GM18907 (cell line): Measurements from ENCODE around the gene RGS6.

ENCODE experiments used
- ATAC-seq: cut with Tn5 transposase; IDR thresholded peaks from one replicate; pipeline ENCODE4 v1.9.1; 2021; ENCODE audit warnings: mild to moderate bottlenecking, moderate library complexity; ENCODE audit not compliant: unreplicated experiment

Gene RGS6

DNA sequence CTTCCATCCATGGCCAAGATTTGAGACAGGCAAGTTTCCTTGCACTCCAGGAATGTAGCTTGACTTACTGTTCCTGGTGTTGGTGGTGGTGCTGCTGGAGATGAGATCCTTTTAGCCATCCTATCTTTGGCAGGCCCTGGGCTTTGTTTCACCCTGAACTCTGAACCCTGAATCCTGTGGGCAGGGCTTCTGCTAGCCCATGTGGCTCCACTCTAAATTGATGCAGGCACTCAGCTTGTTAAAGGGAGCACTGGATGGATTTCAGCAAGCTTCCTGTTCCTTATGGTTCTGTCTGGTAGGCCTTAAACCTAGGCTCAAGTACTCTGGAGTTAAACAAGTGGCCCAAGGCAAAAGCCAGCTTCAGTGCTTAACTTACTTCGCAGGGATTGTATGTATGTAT, 138.2 kb downstream of the RGS6 start:
- no peak for ATAC-seq

DNA sequence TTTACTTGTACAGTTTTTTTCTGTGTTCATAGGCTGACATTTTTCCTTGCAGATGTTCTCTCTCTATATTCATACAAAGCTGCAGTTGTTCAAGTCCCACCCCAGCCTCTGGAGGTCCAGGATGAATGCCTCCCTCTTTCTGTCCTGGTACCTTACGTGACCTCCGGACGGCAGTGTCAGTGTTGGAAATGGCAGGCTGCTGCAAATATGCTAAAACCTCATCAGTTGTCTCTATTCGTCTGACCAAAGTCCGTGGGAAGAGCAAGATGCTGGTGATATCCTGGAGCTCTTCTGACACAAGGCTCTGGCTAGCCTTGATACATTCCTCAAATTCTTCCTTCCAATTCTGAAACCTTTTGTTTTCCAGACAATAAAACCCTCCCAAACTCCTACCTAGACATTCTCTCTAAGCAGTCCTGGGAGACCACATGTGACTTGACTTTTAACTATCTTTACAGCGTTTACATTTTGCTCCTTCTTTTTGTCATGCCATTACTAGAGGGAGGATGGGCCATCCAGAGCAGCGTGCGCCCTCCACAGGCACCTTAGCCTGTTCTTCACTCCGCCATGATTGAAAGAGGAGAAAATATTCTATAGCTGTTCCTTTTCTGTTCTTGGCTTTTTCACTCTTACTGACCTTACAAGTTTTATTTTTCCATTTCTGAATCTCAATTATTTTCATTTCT, 143.6 kb downstream of the RGS6 start:
- no peak for ATAC-seq

DNA sequence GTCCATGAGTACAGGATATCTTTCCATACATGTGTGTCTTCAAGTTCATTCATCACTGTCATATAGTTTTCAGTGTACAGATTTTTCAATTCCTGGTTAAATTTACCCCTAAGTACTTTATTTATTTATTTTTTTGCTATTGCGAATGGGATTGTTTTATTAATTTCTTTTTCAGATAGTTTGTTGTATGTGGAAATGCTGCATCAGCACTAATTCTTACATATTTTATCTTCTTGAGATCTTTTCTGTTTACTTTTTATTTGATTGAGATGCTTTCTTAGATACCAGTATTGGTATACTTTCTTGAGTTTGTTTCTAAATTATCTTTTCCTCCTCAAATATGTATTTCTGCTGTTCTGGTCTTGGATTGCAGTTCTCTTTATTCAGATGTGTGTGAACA, 148.9 kb downstream of the RGS6 start:
- ATAC-seq, result no peak

DNA sequence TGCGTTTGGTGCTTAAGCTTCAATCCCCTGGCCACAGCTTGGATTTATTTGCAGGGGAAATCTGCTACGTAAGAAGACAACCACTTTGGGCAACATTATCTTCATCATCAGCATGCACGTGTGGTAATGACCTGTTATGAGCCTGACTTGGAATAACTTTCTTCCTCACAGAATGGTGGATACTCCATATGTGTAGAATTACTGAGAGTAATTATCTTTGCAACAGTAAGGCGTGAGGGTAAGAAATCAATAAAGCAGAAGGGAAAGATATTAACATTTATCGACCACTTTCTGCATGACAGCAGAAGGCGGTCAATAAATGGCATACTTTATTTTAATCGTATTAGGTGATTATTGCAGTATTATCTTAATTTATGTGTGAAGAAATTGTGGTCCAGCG, 152.7 kb downstream of the RGS6 start:
- no peak for ATAC-seq

DNA sequence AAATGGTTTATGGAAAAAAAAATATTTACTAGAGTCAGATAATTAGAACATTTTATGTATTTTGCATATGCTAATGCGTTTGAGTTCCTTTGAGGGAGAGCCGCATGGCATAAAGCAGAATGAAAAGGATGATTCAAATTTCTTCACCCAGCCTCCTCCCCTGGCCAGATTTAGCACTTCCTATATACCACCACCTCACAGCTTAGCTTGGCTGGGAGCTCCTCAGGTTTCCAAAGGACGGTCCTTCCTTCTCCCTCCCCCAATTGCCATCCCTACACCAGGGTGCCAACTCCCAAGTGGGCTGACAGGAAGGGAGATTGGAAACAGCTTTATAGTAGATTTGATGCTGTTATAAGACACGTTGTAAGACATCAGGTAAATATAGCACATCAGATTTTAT, 157.4 kb downstream of the RGS6 start:
- ATAC-seq, result no peak

DNA sequence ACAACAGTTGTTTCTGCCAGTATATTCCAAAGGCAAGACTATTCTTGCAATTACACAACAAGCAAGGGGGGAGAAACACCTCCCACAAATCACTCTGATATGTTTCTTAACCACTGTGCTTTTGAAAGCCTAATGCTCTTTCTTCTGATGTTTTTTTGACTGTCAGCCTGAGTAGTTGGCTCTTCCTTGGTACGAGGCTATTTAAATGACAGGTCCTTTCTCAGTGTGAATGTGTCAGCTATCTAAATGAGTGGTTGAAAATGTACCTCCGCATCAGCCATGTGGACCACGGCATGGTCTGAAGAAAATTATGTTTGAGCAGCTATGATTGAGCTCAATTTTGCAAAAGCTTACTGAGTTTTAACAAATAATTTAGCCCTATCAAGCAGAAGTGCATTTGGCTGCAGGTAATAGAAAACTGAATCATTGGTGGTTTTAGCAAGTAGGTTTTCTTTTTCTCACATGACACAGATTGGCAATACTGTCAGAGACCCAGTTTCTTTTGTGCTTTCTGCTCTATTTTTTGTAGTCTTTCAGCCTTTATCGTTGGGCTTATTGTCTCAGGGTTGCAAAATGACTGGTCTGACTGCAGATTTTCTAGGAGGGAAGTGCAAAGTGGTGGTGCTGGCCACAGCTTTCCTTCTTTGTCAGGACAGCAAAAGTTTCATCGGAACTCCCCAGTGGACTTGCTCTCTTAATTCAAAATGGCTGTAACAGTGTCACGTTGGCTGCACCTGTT, 162.8 kb downstream of the RGS6 start:
- no peak for ATAC-seq

DNA sequence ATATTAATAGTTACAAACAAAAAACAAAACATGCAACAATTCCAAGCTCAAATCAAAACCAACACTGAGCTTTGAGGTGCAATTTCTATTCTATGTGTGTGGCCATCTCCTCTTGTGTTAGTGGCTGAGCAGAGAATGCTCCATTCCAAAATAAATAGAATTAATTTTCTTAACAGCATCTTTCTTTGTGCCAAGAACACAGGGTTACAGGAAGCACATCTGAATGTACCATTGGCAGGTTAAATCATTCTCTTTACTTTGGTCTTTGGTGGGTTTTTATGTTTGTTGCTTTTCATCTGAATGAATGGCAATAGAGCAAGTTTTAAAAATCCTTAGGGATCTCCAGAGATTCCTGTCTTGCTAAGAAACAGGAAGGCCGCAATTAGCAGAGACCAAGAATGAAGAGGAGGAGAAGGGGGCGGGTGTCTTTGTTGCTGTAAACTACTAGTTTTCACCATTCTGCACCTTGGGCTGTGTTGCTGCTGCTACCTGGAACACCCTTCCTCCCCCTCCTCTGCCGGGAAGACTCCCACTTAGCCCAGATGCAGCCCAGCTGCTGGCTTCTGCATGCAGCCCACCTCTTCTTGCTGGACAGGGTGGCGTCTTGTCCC, 165.0 kb downstream of the RGS6 start:
- ATAC-seq, result no peak

DNA sequence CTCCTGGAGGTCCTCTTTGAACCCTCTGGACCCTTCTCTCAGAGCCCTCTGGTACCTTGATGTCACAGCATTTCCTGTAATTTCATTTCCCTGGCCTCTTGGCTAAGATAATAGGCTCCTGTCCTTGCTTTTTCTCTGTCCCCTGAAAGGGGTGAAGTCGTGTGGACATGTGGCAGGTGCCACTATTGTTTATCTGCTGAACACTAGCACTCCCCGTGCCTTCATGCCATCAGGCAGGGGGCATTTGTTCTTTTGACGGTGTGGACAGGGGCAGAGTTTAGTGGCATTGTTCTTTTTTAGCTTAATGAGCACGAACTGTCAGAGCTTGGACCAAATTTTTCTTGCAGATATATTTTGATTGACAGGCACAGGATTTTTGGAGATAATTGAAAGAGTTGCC, 166.0 kb downstream of the RGS6 start:
- no peak for ATAC-seq

DNA sequence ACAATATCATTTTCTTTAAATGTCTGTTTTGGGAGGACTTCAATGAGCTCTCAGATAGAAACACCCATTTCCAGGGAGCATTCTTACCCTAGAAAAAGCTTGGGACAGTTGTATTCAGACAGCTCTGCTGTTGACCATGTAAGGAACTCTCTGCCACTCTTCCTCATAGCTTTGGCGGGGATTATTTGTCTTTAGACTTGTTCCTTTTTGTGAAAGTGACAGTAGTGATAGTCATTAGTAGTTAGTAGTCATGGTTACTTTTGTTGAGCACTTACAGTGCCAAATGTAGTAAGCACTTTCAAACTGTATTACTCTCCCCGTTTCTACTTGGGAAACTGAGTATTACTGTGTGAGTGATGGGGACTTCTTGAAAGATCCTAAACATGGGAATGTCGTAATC, 167.3 kb downstream of the RGS6 start:
- ATAC-seq, result no peak

DNA sequence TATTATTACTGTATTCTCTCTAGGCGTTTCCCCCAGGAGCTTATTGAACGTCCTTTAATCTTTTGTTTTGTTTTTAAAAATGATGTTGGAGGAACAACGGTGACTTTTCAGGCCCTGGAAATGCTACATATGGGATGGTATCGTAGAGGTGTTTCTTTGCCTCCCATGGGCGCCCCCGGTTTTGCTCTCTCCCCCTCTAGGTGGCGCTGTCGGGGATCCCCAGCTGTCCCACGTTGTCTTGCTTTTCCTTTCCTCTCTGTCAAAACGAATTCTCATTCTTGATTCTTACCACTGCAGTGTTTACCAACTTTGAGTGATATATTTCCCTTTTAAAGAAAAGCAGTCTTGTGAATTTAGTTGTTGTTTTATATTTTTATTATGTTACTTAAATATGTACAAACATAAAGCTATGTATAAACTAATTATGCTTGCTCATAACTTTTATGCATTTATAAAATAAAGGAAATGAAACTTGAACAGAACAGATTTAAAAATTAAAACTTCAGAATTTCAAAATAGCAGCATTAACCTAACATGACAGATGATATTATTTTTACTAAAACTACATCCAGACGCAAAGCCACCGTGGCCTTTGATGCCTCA, 171.9 kb downstream of the RGS6 start:
- no peak for ATAC-seq

DNA sequence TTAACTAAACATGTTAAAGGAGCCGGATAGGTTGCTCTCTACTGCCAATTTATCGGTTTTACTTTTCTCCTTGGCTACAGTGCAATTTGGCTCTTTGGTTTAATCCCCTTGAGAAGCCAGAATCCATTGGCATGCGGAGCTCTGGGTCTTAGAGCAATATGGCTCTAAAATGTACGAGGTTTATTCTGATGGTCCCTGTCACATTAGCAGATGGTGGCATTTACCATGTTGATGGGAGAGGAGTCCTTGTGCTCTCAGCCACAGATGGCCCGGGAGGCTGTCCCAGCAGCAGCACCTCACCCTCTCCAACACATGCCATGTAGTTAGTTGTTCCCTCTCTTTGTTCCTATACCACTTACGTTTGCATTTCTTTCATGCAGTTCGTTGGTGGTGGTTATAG, 179.7 kb downstream of the RGS6 start:
- no peak for ATAC-seq

DNA sequence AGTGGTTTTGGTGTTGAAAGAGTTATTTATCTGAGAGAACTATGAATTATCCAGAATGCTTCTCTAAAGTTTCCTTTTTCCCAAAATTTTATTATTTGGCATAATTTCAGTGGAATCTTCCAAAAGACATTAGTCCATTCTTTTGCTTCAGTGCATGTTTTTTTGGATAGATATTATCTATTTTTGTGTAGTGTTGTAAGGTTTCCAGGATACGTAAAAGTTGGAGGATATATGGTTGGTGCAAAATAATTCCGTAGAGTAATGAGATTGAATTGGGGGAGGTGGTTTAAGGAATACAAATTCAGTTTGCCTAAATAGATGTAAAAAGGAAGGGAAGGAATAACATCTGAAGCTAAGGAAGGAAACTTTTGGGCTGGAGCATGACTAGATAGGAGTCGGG, 186.6 kb downstream of the RGS6 start:
- ATAC-seq, result no peak

DNA sequence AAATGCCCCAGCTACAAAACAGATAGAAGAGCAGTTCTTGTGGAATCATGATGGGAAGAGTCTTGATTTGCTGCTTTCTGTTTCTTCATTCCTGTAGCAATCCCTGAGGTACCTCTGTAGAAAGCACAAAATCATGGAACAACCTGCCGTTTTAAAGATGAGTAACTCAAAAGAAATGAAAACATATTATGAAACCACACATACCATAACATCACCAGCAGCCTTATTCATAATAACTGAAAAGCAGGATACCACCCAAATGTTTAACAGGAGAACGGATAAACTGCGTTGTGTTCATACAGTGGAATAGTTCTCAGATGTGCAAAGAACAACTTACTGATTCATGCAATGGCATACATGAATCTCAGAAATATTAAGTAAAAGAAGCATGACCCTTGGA, 188.1 kb downstream of the RGS6 start:
- no peak for ATAC-seq

DNA sequence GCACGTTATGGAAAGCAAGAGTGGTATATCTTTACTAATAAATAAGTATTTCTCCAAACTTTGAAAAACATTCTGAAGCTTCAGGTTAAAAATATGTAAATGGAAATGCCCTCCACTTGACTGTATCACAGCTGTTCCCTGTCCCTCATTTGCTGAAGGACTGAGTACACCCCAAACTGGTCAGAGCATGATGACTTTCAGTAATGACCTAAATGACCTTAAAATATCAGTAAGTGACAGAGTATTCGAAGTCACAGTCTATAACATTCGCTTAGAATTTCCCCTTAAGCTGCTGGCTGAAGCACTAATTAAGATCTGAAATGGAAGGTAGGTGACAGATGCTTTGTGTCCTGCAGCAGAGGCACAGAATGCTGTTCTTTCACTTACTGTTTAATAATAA, 191.5 kb downstream of the RGS6 start:
- ATAC-seq, result no peak

DNA sequence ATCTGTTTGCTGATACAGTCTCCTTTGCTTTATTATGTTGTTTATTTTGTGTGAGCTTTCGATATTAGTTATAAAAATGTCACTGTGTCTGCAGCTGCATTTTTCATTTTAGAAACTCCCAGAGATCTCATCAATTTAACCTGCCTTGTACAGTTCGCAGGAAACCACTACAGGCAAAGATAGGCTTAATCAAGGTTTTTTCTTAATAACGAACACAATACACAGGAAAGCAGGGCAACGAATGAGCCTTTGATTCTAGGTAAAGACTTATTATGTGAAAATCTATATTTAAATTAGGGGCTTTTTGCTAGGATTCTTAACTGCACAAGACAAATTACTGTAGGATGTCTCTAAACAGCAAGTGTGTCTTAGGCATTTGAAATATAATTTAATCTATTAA, 191.9 kb downstream of the RGS6 start:
- no peak for ATAC-seq

DNA sequence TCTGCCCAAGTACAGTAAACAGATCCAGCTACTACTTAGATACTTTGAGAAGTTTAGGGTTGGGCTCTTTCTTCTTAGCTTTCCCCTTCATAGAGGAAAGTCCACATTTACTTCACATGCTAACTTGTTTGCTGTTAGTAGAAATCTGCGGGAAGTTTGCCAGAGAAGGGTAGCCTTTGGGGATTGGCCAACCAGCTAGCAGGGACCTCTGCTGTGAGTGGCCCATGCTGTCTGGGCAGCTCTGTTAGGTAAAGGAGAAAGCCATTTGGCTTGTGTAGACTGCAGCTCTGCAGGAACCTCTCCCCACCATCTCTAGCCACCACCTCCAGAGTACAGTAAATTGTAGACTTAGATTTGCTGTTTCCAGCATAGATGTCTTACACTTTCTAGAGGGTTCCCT, 193.9 kb downstream of the RGS6 start:
- no peak for ATAC-seq

DNA sequence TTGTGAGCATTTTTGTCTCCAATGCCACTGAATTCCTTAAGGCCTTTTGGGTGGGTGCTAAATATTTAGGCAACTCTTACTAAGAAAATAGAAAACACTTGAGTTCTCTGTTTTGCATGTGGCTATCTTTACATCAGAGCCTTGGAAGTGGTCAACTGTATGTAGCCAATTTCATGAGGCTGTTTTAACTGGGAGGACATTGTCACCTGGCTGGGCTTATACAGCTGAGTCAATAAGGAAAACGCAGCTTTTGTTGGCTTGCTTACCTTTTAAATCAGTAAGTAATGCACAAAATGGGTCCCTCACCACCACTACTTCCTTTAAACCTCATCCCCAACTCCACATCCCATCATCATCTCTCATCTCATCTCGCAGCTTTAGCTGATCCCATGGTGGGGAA, 194.3 kb downstream of the RGS6 start:
- no peak for ATAC-seq

DNA sequence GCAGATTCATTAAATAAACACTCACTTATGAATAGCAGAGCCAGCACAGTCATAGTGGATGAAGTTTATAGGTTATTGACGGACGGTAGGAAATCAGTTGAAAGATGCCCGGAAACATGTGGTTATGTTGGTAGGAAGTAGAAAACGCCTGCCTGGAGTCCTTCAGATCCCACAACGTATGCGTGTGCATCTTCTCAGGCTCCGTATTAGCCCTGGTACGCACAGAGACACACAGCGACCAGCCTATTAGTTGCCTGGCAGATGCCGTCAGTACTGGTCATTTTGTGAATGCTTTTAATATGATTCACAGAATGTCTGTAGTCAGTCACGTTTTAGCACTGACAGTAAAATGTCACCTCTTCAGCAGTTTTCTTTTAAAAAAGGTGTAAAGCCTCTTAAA, 196.4 kb downstream of the RGS6 start:
- ATAC-seq, result no peak

DNA sequence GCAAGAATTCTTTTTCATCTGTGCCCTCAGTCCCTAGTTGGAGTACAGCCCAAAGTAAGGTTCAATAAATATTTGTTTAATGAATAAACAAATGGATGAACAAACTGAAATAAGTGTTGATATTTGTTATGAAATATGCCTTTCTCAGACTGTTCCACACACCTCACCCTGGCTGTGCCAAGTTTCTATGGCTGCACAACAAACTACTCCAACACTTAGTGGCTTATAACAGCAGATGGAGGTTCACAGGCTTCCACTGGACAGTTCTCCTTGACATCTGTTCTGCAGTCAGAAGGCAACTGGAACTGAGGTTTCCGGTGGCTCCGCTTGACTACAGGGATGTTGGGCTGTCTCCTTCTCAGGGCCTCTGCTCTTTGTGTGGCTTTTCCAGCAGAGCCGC, 197.1 kb downstream of the RGS6 start:
- no peak for ATAC-seq

DNA sequence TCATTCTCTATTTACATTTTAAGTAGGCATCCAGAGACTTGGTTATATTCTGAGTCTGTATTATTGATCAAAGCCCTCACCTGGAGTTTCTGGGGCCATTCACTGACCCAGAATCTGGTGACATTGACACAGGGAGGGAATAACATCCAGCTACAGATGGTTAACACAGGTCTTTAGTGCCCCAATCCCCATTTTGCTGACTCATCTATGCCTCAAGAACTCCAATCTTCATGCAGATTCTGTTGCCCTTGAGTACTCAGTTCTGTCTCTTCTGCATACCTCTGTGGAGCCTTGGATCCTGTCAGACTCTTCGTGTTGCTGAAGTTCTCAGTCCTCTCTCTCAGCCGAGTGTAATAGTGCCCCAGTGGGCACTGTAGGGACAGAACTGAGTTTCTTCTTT, 208.9 kb downstream of the RGS6 start:
- ATAC-seq, result no peak

DNA sequence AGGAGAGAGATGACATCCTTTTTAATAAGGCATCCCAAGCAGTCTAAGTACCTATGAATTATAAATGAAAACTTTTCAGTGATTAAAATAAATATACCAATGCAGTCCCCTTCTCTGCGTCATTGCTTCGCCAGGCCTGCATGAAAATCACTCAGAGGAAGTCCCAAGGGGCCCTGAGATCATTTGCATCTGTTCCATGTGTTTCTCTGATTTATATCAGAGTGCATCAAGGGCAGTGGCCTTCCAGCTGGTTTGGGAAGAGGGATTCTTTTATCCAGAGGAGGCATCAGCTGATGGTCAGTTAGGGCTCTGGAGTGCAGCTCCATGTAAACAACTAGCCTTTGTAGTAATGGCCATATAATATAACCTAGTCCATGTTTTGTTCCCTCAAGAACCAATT, 210.1 kb downstream of the RGS6 start:
- no peak for ATAC-seq

DNA sequence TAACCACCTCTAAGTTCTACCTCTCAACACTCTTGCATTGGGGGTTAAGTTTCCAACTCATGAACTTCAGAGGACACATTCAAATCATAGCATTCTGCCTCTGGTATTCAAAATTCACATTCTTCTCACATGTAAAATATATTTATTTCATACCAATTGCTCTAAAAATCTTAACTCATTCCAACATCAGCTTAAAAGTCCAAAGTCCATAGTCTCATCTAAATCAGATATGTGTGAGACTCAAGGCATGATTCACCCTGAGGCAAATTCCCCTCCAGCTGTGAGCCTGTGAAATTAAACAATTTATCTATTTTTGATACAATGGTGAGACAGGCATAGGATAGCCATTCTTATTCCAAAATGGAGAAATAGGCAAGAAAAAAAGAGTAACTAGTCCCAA, 214.0 kb downstream of the RGS6 start:
- no peak for ATAC-seq
